Activated B cell treated with CpG ODN at 0.5 μM for 24 hours (primary cell): ENCODE data around the gene TBC1D8. TPM values are rescaled to one million over a fixed set of nuclear protein-coding genes. Genes with fewer than 3 reads are reported as not detected.

Experiments
- ATAC-seq: fragments of 200-7000 bp; cut with Tn5 transposase; one replicate; pipeline ENCODE4 v1.10.0; 2021; ENCODE audit warnings: low read depth, mild to moderate bottlenecking, moderate library complexity
- CTCF ChIA-PET: fragments of 350-600 bp; sonication (Branson Sonifier 250); formaldehyde crosslinking; loops from one replicate; lab custom pipeline; 2021; ENCODE audit warnings: antibody characterized with exemption; lab: Charles Lee
- POLR2A ChIA-PET: fragments of 350-600 bp; sonication (Branson Sonifier 250); formaldehyde crosslinking; loops from one replicate; lab custom pipeline; 2021; ENCODE audit warnings: antibody characterized with exemption; lab: Charles Lee
- DNase-seq: peaks from one replicate; pipeline ENCODE4 v3.0.0; 2022
- H3K27ac Mint-ChIP-seq: one replicate; pipeline ENCODE4 v1.8.0; 2020; ENCODE audit warnings: mixed read lengths
- H3K27me3 Mint-ChIP-seq: one replicate; pipeline ENCODE4 v1.8.0; 2021; ENCODE audit warnings: mixed read lengths
- H3K36me3 Mint-ChIP-seq: one replicate; pipeline ENCODE4 v1.8.0; 2021; ENCODE audit warnings: low read depth, mixed read lengths
- H3K4me1 Mint-ChIP-seq: one replicate; pipeline ENCODE4 v1.8.0; 2021; ENCODE audit warnings: mixed read lengths
- H3K4me3 Mint-ChIP-seq: one replicate; pipeline ENCODE4 v1.8.0; 2020; ENCODE audit warnings: mild to moderate bottlenecking, mixed read lengths
- H3K9me3 Mint-ChIP-seq: one replicate; pipeline ENCODE4 v1.8.0; 2020; ENCODE audit warnings: mixed read lengths
- CTCF ChIP-seq: fragments of 200-600 bp; IDR thresholded peaks from one replicate; pipeline ENCODE4 v1.8.0; 2022; ENCODE audit warnings: antibody characterized with exemption, mild to moderate bottlenecking
- intact Hi-C: fragments of 100-400 bp; cut with micrococcal nuclease; formaldehyde crosslinking; loops from one replicate; pipeline ENCODE4 v1.15.1; 2024
- total RNA-seq: library from RNA; stranded (reverse); gene quantifications from 2 replicates; pipeline ENCODE4 v1.2.3, GENCODE V29; 2022

The TBC1D8 gene
- total RNA-seq, 1 donor from 2014 or later = 4.7 TPM

DNA sequence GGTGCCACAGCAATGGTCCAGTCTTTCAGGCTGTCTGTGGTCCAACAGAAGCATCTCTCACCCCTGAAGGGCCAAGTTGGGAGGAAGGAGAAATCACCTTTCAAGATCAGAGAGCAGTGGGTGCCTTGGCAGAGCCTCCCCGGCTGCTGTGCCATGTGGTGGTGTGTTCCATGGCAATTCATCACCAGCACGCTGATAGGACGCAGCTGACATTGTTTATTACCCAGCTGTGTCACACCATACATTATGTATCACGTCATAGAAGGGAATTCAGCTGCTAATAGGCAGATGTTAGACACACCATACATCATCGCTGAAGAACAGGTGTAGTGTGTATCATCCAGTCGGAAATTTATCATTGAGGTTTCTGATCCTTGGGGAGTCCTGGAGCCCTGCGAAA is 178.7 kb downstream of the TBC1D8 start:
- H3K4me3 Mint-ChIP-seq = no peak overlapping the region
- ATAC-seq (no peak), DNase-seq (no peak)
- peaks cover 13% of the 10 kb centered on the region for H3K4me1 Mint-ChIP-seq
- H3K27me3 Mint-ChIP-seq = peaks cover 14% of the 10 kb centered on the region
- TF ChIP-seq CTCF = no peak
- CTCF ChIA-PET = interaction anchor here (1.1 kb wide), 1 partner anchor 710 kb away, joined by 3 read pairs; no protein-coding TSS in a partner anchor
- POLR2A ChIA-PET = no interaction called here
- intact Hi-C loops = no loop called here
- H3K27ac Mint-ChIP-seq = no peak overlapping the region
- H3K9me3 Mint-ChIP-seq = no peaks in the 10 kb centered on the region
- no peaks in the 10 kb centered on the region for H3K36me3 Mint-ChIP-seq

DNA sequence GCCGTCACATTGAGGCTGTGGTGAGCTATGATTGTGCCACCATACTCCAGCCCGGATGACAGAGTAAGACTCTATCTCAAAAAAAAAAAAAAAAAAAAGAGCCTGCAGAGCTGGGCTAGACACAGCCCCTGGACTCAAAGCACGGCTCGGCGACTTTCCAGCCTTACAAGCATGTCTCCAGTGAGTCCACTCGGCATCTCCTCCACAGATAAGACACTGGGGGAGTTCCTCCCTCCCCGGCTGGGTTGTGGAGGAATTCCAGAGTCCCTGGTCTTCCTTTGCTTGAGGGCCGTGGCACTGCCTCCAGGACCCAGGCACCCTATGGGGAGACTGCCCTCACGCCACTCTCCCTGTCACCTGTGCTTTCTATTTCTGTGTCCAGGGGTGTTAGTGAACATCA is 180.0 kb downstream of the TBC1D8 start:
- ChIA-PET POLR2A (no interaction called here), CTCF (interaction anchor here (1.1 kb wide), 1 partner anchor 709 kb away, joined by 3 read pairs; no protein-coding TSS in a partner anchor)
- H3K9me3 Mint-ChIP-seq = no peaks in the 10 kb centered on the region
- intact Hi-C loops = no loop called here
- H3K4me3 Mint-ChIP-seq = no peak overlapping the region
- TF ChIP-seq CTCF = no peak
- DNase-seq (no peak), ATAC-seq (no peak)
- H3K27me3 Mint-ChIP-seq = peaks cover 15% of the 10 kb centered on the region
- no peaks in the 10 kb centered on the region for H3K36me3 Mint-ChIP-seq
- H3K27ac Mint-ChIP-seq = no peak overlapping the region
- H3K4me1 Mint-ChIP-seq = peaks cover 1% of the 10 kb centered on the region

- no peak for TF ChIP-seq CTCF
- no peak for ATAC-seq
- no peak overlapping the region for H3K27ac Mint-ChIP-seq
- H3K27me3 Mint-ChIP-seq = peaks cover 15% of the 10 kb centered on the region
- DNase-seq = no peak
- no peak overlapping the region for H3K4me3 Mint-ChIP-seq
- CTCF ChIA-PET = no interaction called here
- no peaks in the 10 kb centered on the region for H3K9me3 Mint-ChIP-seq
- POLR2A ChIA-PET = no interaction called here
- H3K4me1 Mint-ChIP-seq = no peaks in the 10 kb centered on the region
- H3K36me3 Mint-ChIP-seq = no peaks in the 10 kb centered on the region
- intact Hi-C loops = no loop called here
Measured at GRCh38 chr2:100969998-100970397, 181.2 kb downstream of the TBC1D8 start.

DNA sequence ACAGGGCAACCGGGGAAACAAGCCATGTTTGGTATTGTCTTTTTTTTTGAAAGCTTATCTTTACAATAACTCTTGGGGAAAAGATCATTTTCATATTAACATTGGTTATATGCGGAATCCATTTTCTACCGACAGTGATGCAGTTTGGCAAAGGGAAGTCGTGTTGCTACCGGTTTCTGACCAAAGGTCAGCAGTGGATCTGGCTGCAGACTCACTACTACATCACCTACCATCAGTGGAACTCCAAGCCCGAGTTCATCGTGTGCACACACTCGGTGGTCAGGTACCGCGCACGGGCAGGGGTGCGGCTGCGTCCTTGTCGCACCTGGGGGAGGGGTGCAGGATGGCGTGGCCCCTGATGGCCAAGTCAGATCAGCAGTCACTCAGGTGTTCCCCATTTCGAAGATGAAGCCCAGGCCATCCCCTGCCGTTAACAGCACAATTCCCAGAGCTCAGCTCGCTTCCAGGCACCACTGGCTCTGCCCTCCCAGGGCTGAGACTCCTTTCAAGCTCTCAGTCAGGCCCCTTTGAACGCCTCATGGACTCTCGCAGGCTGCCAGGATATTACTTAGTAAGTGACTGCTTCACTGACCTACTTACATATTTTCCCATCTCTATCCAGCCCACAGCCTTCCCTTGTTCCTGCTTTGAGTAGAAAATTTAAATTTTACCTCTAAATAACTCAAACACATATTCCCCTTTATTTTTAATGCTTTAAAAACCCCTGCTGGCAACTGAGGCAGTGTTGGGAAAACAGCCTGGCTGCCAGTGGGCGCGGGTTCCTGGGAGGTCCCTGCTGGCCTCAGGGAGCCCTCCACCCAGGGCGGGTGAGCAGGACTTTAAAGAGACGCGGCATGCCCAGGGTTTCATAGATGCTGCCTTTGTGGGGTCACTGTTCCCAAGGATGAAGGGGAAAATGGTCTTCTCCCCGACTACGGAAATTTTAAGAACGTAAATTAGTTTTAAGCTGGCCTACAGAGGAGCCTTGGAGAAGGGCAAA is 182.7 kb downstream of the TBC1D8 start:
- ChIA-PET CTCF (no interaction called here), POLR2A (no interaction called here)
- Mint-ChIP-seq H3K9me3 (no peaks in the 10 kb centered on the region), H3K27me3 (peaks cover 11% of the 10 kb centered on the region), H3K4me1 (no peaks in the 10 kb centered on the region), H3K27ac (no peak overlapping the region), H3K4me3 (no peak overlapping the region), H3K36me3 (no peaks in the 10 kb centered on the region)
- DNase-seq = no peak
- no peak for ATAC-seq
- TF ChIP-seq CTCF = no peak
- intact Hi-C loops = no loop called here

GRCh38 chr2:100967716-100968115 is 183.5 kb downstream of the TBC1D8 start:
- no peak for ATAC-seq
- no peak for DNase-seq
- no peaks in the 10 kb centered on the region for H3K4me1 Mint-ChIP-seq
- no peak overlapping the region for H3K4me3 Mint-ChIP-seq
- H3K27me3 Mint-ChIP-seq = peaks cover 8% of the 10 kb centered on the region
- TF ChIP-seq CTCF = no peak
- H3K36me3 Mint-ChIP-seq = no peaks in the 10 kb centered on the region
- ChIA-PET CTCF (no interaction called here), POLR2A (interaction anchor here (0.7 kb wide), 1 partner anchor 72 kb away, joined by 4 read pairs; no protein-coding TSS in a partner anchor)
- no peaks in the 10 kb centered on the region for H3K9me3 Mint-ChIP-seq
- H3K27ac Mint-ChIP-seq = no peak overlapping the region
- intact Hi-C loops = no loop called here
